Cardiac septum (tissue), 1 donor: ENCODE results near the gene TMEM45B. TPM values are rescaled to one million over a fixed set of nuclear protein-coding genes. Genes with fewer than 3 reads are reported as not detected.

ENCODE experiments used
- DNase-seq: peaks from one replicate; pipeline ENCODE4 v3.0.0-alpha.2; 2020; ENCODE audit warnings: low spot score
- intact Hi-C: fragments of 100-400 bp; cut with DNase I; formaldehyde crosslinking; loops from one replicate; pipeline ENCODE4 v1.14.0; 2022
- total RNA-seq: library from RNA; stranded (reverse); fragmentation: NEBNext Ultra II Directional; extraction: Animal tissue kit (Norgen Biotek cat#: 25700); gene quantifications from one replicate; pipeline ENCODE4 v1.2.1, GENCODE V29; 2021
- donor health status: DM: no; HTN: no; CAD: no.

TMEM45B gene
- total RNA-seq, 1 donor from 2014 or later, result 0.11 TPM

DNA sequence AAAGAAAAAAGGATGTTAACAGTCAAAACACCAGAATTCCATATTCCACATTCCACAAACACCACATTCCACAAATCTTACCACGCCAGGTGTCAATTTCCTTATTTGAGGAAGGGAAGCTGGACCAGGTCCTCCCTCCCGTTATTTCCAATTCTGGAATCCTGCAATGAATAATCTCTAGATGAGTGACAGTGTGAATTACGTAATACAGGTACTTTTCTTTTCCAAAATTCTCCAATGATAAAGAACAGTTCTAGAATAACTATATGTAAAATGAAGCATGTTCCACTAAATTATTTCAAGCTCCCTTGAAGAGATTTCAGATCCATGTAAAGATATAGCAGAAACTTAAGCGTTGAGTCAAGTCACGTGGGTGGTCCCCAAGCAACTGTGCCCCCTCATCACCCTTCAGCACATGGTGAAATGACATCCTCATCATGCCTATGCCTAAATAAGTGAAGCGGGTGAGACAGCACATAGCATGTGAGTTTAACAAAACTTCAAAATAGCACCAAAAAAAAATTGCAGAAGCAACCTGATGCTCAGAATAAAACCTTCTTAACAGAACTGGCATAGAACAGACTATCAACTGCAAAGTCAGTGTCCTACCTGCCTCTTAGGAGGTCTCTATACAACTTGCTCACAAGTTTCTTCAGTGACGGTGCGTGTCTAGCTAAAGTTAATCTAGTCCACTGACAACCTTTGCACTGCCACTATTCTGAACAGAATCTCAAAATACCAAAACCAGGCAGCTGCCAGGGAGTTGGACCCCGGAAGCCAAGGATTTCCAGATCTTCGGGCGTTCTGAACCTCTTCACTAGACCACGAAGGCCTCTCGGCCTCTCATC lies 78.9 kb downstream of the TMEM45B start:
- DNase-seq, result no peak
- intact Hi-C loops, result no loop called here

DNA sequence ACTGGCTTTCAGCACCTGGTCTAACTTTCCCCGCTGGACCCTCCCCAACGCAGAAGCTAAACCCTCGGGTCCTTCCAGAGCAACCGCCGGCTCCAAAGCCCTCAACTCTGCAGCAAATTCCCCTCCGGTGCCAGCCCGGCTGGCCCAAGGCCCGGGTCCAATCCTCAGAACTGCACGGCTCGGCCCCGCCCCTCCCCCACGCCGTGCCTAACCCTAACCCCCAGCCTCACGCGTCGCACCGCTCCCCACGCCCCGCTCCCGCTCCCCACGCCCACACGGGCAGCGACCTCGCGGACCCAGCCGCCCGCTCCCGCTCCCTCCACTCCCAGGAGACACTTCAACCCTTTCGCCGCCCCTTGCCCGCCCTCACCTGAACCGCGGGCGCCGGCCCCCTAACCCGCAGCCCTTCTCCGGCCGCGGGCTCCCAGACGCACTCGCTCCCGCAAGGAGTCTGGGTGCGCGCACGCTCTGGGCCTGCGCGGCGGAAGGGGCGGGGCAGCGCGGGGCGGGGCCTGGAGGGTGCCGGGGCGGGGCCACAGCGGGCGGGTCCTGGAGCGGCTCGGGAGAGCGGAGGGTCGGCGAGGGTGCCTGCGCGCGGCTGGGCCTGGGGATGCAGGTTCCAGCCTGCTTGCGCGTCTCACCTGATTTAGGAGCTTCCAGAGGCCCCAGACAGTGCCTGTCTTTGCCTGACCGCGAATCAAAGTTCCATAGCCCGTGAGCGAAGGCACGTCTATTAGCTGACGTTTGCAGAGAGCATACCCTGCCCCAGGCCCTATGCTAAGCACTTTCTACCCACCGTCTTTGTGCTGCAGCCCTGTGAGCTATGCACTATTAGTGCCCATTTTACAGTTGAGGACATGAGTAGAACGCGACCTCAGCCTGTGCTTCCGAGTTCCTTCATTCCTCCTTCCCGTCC lies 79.7 kb downstream of the TMEM45B start, which contains the start of gene NFRKB:
Gene NFRKB (minus strand): TSS at position 453 of the 916 bp plus-strand sequence. CDS start 2,729 bp downstream, outside the sequence.
- intact Hi-C loops, result no loop called here
- peak; percentile 96 for DNase-seq

DNA sequence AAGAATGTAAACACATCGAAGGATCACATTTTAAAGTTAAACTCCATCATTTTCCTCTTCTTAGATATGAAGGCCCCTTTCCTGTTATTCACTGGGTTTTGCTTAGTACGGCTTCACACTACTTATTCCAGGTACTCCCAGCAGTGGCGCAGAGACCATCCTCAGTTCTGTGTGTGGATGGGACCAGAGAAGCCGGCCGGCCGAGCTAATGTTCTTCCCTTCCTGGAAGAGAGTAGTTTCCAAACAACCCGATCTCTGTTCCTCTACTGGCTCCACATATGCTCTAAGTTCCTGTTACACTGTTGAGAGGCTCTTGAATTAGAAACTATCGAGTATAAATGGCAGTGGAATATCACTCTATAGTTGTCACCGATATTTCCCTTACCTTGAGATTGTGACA lies 80.4 kb downstream of the TMEM45B start:
- DNase-seq, result no peak
- intact Hi-C loops, result no loop called here

DNA sequence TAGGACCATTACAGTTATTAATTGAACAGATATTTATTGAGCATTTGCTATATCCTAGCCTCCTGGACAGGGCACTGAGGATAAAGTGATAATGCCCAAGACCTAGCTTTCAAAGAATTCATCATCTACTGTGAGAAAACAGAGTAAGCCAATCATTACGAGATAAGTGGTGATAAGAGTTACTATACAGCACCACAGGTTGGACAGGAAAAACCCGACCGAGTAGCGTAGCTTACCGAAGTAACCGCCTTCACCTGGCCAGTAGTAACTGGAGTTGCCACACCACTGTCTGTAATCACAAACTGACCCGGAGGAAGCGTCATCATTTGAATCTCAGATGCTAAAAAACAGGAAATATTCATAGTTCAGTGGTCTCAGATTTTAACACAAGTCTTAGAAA lies 89.8 kb downstream of the TMEM45B start:
- no peak for DNase-seq
- intact Hi-C loops, result no loop called here

Other genes starting within 250 kb of the TMEM45B start
- 12.1 TPM for gene NFRKB, start 79.7 kb downstream of the TMEM45B start, total RNA-seq
- 6.7 TPM for gene PRDM10, start 187.0 kb downstream of the TMEM45B start, total RNA-seq